Left forelimb (tissue), 1 donor: Measurements from ENCODE around the gene CAPN11.
"Not testable (repeated sequence)": the region's sequence is repeated elsewhere in the genome, so short reads cannot be mapped to it uniquely, and the experiment has no call there.

Experiments
- DNase-seq: peaks from one replicate; pipeline ENCODE4 v3.0.0-alpha.2; 2018; ENCODE audit warnings: low spot score

Gene CAPN11

DNA sequence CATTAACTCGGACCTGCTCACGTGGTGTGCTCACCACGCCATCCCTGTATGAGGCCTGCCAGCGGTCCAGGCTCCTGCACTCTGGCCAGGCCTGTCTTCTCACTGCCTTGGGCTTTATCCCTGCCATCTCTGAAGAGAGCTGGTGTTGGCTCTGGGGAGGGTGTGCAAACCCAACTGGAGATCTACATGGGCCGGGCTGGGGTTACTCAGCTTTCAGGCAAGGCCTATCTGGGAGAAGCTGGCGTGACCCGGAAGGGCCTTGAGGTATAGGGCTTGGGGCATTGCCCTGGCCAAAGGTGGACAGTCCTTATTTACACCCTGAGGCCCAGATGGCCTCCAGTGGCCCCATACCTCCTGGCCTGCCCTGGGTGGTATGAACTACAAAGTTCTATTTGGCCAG lies 69.8 kb downstream of the CAPN11 start:
- DNase-seq: no peak

DNA sequence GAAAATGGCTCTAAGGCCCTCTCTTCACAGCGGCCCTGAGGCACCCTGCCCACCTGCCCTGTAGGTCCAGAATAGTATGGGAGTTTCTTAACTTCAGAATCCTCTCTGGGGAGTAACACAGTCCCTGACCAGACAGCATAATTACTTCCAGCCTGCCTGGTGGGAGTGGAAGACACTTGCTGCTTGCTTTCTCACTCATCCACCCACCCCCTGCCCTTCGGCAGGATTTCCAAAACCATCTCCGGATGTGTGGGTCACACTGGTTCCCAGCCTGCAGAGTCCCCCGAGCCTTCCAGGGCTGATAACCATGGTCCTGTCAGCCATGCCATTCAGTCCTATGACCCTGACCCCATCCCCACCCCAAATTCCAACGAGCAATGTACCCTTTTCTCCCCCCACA lies 70.2 kb downstream of the CAPN11 start:
- no peak for DNase-seq

DNA sequence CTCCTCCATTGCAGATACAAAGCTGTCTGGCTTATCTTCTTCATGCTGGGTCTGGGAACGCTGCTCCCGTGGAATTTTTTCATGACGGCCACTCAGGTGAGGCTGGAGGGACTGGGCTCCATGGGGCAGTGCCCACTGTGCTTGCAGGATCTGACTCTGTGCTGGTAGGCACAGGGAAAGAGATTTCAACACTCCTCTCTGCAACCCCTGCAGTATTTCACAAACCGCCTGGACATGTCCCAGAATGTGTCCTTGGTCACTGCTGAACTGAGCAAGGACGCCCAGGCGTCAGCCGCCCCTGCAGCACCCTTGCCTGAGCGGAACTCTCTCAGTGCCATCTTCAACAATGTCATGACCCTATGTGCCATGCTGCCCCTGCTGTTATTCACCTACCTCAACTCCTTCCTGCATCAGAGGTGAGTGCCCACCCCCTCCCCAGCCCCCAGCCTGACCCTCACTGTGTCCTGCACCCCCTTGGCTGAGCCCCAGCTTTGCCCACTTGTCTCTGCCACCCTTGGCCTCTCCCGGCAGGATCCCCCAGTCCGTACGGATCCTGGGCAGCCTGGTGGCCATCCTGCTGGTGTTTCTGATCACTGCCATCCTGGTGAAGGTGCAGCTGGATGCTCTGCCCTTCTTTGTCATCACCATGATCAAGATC lies 70.9 kb downstream of the CAPN11 start:
- DNase-seq: no peak

DNA sequence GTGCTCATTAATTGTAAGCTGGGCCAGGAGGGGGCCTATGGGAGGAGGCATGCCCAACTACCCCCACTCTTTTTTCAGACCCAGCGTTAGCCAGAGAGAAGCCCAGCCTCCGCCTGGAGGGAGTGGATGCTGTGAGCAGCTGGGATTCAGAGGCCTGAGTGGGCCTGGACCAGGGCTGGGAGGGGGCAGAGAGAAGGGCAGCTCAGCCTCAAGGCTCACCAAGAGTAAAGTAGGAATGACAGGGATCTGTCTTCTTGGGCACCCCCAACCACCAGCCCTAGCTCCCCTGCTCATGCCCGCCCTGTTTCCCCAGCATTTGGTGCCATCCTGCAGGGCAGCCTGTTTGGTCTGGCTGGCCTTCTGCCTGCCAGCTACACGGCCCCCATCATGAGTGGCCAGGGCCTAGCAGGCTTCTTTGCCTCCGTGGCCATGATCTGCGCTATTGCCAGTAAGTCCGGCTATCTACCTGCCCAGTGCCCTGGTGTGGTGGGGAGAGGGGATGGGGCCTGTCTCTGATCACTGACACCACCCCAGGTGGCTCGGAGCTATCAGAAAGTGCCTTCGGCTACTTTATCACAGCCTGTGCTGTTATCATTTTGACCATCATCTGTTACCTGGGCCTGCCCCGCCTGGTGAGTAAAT lies 71.5 kb downstream of the CAPN11 start:
- DNase-seq: no peak

DNA sequence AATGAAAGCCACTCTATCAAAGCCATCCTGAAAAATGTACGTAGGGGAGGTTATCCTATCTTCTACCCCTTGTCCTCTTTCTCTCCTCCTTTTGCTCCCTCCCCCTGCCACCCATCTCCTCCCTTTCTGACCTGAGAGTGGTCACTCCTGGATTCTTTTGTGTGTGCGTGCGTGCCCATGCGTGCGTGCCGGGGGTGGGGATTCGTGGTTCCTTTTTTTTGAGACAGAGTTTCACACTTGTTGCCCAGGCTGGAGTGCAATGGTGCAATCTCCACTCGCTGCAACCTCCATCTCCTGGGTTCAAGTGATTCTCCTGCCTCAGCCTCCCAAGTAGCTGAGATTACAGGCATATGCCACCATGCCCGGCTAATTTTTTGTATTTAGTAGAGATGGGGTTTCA lies 72.8 kb downstream of the CAPN11 start:
- DNase-seq: not testable (repeated sequence)

DNA sequence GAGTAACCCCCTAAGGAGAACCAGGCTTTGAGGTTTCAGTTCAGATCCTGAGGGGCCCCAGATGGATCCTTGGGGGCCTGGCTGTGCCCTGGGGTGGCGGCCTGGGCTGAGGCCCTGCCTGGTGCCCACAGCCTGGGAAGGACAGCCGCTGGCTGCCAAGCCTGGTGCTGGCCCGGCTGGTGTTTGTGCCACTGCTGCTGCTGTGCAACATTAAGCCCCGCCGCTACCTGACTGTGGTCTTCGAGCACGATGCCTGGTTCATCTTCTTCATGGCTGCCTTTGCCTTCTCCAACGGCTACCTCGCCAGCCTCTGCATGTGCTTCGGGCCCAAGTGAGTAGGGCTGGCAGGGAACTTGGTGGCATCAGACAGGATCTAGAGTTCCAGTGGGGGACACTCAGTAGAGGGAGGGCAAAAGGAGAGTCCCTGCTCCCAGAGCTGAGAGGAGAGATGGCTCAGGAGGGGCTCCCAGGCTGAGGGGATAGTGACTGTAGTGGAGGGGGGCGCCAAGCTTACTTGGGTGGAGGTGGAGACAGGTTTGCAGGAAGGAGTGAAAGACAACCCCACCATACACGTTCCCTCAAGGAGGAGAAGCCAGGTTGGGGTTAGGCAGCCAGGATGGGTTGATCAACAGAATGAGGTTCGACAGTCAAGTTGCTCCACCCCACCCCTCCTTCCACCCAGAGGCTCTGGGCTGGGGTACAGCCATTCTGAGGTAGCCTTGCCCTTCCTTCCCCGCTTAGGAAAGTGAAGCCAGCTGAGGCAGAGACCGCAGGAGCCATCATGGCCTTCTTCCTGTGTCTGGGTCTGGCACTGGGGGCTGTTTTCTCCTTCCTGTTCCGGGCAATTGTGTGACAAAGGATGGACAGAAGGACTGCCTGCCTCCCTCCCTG lies 74.3 kb downstream of the CAPN11 start:
- no peak for DNase-seq

DNA sequence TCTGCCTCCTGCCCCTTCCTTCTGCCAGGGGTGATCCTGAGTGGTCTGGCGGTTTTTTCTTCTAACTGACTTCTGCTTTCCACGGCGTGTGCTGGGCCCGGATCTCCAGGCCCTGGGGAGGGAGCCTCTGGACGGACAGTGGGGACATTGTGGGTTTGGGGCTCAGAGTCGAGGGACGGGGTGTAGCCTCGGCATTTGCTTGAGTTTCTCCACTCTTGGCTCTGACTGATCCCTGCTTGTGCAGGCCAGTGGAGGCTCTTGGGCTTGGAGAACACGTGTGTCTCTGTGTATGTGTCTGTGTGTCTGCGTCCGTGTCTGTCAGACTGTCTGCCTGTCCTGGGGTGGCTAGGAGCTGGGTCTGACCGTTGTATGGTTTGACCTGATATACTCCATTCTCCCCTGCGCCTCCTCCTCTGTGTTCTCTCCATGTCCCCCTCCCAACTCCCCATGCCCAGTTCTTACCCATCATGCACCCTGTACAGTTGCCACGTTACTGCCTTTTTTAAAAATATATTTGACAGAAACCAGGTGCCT lies 75.0 kb downstream of the CAPN11 start:
- DNase-seq: no peak
